Esophagus muscularis mucosa (tissue), 4 donors: ENCODE measurements around the gene TMEM86B. TPM values are rescaled to one million over a fixed set of nuclear protein-coding genes. Genes with fewer than 3 reads are reported as not detected.

Experiments used
- DNase-seq: peaks from one replicate; pipeline ENCODE4 v3.0.0-alpha.2; 2017; ENCODE audit errors: extremely low spot score
- H3K27ac ChIP-seq, 4 donors: fragments of 200-600 bp; sonication (generic); replicated peaks in 1 of 4; 1 replicate in 3 of 4; 2 replicates in 1 of 4; pipeline ENCODE4 v1.5.1; 2016 to 2019; ENCODE audit warnings: mild to moderate bottlenecking in 1 of 4
- H3K27me3 ChIP-seq, 4 donors: fragments of 200-600 bp; sonication (generic); one replicate each; pipeline versions ENCODE4 v1.5.1 to v1.6.0; 2016 to 2019
- H3K36me3 ChIP-seq, 4 donors: fragments of 200-600 bp; sonication (generic); one replicate each; pipeline ENCODE4 v1.5.1; 2016 to 2019
- H3K4me1 ChIP-seq, 4 donors: fragments of 200-600 bp; sonication (generic); one replicate each; pipeline ENCODE4 v1.5.1; 2016 to 2019
- H3K4me3 ChIP-seq, 4 donors: fragments of 200-600 bp; sonication (generic); 1 replicate in 2 of 4; 2 replicates in 2 of 4; pipeline ENCODE4 v1.5.1; 2016 to 2019; ENCODE audit warnings: mild to moderate bottlenecking in 4 of 4, moderate library complexity in 1 of 4
- H3K9me3 ChIP-seq, 4 donors: fragments of 200-600 bp; sonication (generic); 1 replicate in 3 of 4; 2 replicates in 1 of 4; pipeline ENCODE4 v1.5.1; 2016 to 2019
- CTCF ChIP-seq, 3 experiments: fragments of 200-600 bp in 2 of 3; fragments of 450-650 bp in 1 of 3; sonication (generic) in 2 of 3; IDR thresholded peaks; one replicate each; pipeline ENCODE4 v1.5.1; 2017 to 2019; ENCODE audit warnings: antibody characterized with exemption in 3 of 3, mild to moderate bottlenecking in 2 of 3, moderate library complexity in 1 of 3
- EP300 ChIP-seq: sonication (generic); formaldehyde crosslinking; IDR thresholded peaks from one replicate; pipeline ENCODE4 v1.6.1; 2017; ENCODE audit warnings: antibody characterized with exemption
- POLR2A ChIP-seq: fragments of 450-650 bp; IDR thresholded peaks from one replicate; pipeline ENCODE4 v1.6.1; 2017; ENCODE audit warnings: antibody characterized with exemption, moderate library complexity, mild to moderate bottlenecking, low read depth
- POLR2AphosphoS5 ChIP-seq, 2 donors: sonication (generic); formaldehyde crosslinking; IDR thresholded peaks; one replicate each; pipeline ENCODE4 v1.6.1; 2017; ENCODE audit warnings: antibody characterized with exemption in 2 of 2
- WGBS: methylation state at CpG from one replicate; pipeline ENCODE4 v1.1.5; 2018; 5-methylcytosine and 5-hydroxymethylcytosine counted together
- intact Hi-C: fragments of 100-400 bp; cut with DNase I; formaldehyde crosslinking; loops from one replicate; pipeline ENCODE4 v1.15.1; 2023
- total RNA-seq, 4 donors: library from RNA; depleted of rRNA; stranded (reverse); fragments of >200 nt; gene quantifications; one replicate each; pipeline versions ENCODE4 v1.1.0 to v1.2.1, GENCODE V29; 2016

Gene TMEM86B
- total RNA-seq = 1 to 10 TPM; 1.7 to 2.8 (median 2.4) TPM

GRCh38 chr19:55228403-55229031, at the start of gene TMEM86B:
TSS of gene TMEM86B (minus strand) at chr19:55228763. CDS start at chr19:55228741, 22 bp downstream.
- TF ChIP-seq CTCF (IDR thresholded peaks at IDR 0.05) (no peak), POLR2AphosphoS5 (IDR thresholded peaks at IDR 0.05) (no peak), POLR2A (no peak), EP300 (no peak)
- Histone ChIP-seq H3K4me1 (peaks cover 0 to 8% (median 0%) of the 10 kb centered on the region in 4 donors), H3K4me3 (no peak within 1 kb of the TSS), H3K27me3 (no peaks in the 10 kb centered on the region), H3K27ac (no peak within 1 kb of the TSS), H3K36me3 (peaks cover 41 to 81% (median 78%) of the 10 kb centered on the region in 4 donors), H3K9me3 (no peaks in the 10 kb centered on the region)
- WGBS = 91% methylated on average over 6 of the region's 12 CpGs
- intact Hi-C loops = no loop called here
- DNase-seq = no peak

- no peak overlapping the region for H3K27ac ChIP-seq
- intact Hi-C loops = no loop called here
- TF ChIP-seq CTCF (IDR thresholded peaks at IDR 0.05) = no peak
- TF ChIP-seq POLR2A = no peak
- no peak for TF ChIP-seq EP300
- no peak for TF ChIP-seq POLR2AphosphoS5 (IDR thresholded peaks at IDR 0.05)
- no peaks in the 10 kb centered on the region for H3K27me3 ChIP-seq
- H3K36me3 ChIP-seq = peaks cover 23 to 61% (median 44%) of the 10 kb centered on the region in 4 donors
- WGBS = 93% methylated on average over 14 of the region's 17 CpGs
- no peak for DNase-seq
- H3K4me1 ChIP-seq = peaks cover 8 to 31% (median 25%) of the 10 kb centered on the region in 4 donors
- H3K9me3 ChIP-seq = no peaks in the 10 kb centered on the region
- H3K4me3 ChIP-seq = no peak overlapping the region
These were observed 48.9 kb upstream of the TMEM86B start for GRCh38 chr19:55277494-55277893.

- WGBS = 81% methylated on average over 15 of the region's 15 CpGs
- DNase-seq = no peak
- Histone ChIP-seq H3K27me3 (no peaks in the 10 kb centered on the region), H3K27ac (no peak overlapping the region), H3K9me3 (no peaks in the 10 kb centered on the region), H3K36me3 (peaks cover 23 to 67% (median 50%) of the 10 kb centered on the region in 4 donors), H3K4me1 (peaks cover 8 to 31% (median 25%) of the 10 kb centered on the region in 4 donors), H3K4me3 (no peak overlapping the region)
- intact Hi-C loops = no loop called here
- TF ChIP-seq POLR2AphosphoS5 (IDR thresholded peaks at IDR 0.05) = no peak
- no peak for TF ChIP-seq CTCF (IDR thresholded peaks at IDR 0.05)
- TF ChIP-seq POLR2A = no peak
- no peak for TF ChIP-seq EP300
These were observed 48.3 kb upstream of the TMEM86B start for GRCh38 chr19:55276720-55277430.

GRCh38 chr19:55275851-55276719, 47.5 kb upstream of the TMEM86B start:
- H3K36me3 ChIP-seq = peaks cover 23 to 75% (median 57%) of the 10 kb centered on the region in 4 donors
- 78% methylated on average over 17 of the region's 17 CpGs for WGBS
- no peaks in the 10 kb centered on the region for H3K9me3 ChIP-seq
- DNase-seq = no peak
- H3K27me3 ChIP-seq = no peaks in the 10 kb centered on the region
- intact Hi-C loops = no loop called here
- H3K4me3 ChIP-seq = no peak overlapping the region
- no peak for TF ChIP-seq CTCF (IDR thresholded peaks at IDR 0.05)
- no peak for TF ChIP-seq EP300
- peaks cover 8 to 27% (median 22%) of the 10 kb centered on the region in 4 donors for H3K4me1 ChIP-seq
- H3K27ac ChIP-seq = no peak overlapping the region
